T-helper 9 cell (primary cell): ENCODE results near the gene SLMAP.

ENCODE experiments used
- DNase-seq: peaks from one replicate; pipeline ENCODE4 v3.0.0-alpha.2; 2020

SLMAP gene

GRCh38 chr3:57752307-57752706 lies 3.8 kb upstream of the SLMAP start:
- no peak for DNase-seq

GRCh38 chr3:57753016-57753415 lies 3.1 kb upstream of the SLMAP start:
- no peak for DNase-seq

- DNase-seq: no peak
Observed at GRCh38 chr3:57755368-57755675, 787 bp upstream of the SLMAP start.

- DNase-seq: peak; percentile 7
Observed at GRCh38 chr3:57756528-57757401, 656 bp downstream of the SLMAP start.

- DNase-seq: no peak
Observed at GRCh38 chr3:57757642-57758297, 1.7 kb downstream of the SLMAP start.

- DNase-seq: no peak
Observed at GRCh38 chr3:57758686-57759085, 2.6 kb downstream of the SLMAP start.

GRCh38 chr3:57764794-57765193 lies 8.7 kb downstream of the SLMAP start:
- DNase-seq: no peak

- DNase-seq: no peak
Observed at GRCh38 chr3:57768595-57768994, 12.5 kb downstream of the SLMAP start.

- no peak for DNase-seq
Observed at GRCh38 chr3:57770009-57770827, 14.1 kb downstream of the SLMAP start.

- DNase-seq: no peak
Observed at GRCh38 chr3:57772251-57772650, 16.1 kb downstream of the SLMAP start.

GRCh38 chr3:57777774-57778173 lies 21.7 kb downstream of the SLMAP start:
- DNase-seq: no peak

- DNase-seq: no peak
Observed at GRCh38 chr3:57778494-57778893, 22.4 kb downstream of the SLMAP start.

- DNase-seq: no peak
Observed at GRCh38 chr3:57779666-57780065, 23.6 kb downstream of the SLMAP start.

- no peak for DNase-seq
Observed at GRCh38 chr3:57783186-57784088, 27.3 kb downstream of the SLMAP start.

GRCh38 chr3:57784089-57784735 lies 28.1 kb downstream of the SLMAP start:
- DNase-seq: no peak

GRCh38 chr3:57785446-57785845 lies 29.3 kb downstream of the SLMAP start:
- no peak for DNase-seq

GRCh38 chr3:57787867-57788623 lies 31.9 kb downstream of the SLMAP start:
- DNase-seq: no peak

- DNase-seq: no peak
Observed at GRCh38 chr3:57788624-57789018, 32.5 kb downstream of the SLMAP start.

- DNase-seq: no peak
Observed at GRCh38 chr3:57791245-57791644, 35.1 kb downstream of the SLMAP start.

- DNase-seq: no peak
Observed at GRCh38 chr3:57792198-57792597, 36.1 kb downstream of the SLMAP start.

GRCh38 chr3:57793737-57794187 lies 37.7 kb downstream of the SLMAP start:
- DNase-seq: no peak
